Adrenal gland (tissue), 12 donors: Measurements from ENCODE around the gene CCNH. TPM values are rescaled to one million over a fixed set of nuclear protein-coding genes. Genes with fewer than 3 reads are reported as not detected.

Experiments used
- DNase-seq, 7 donors: peaks; one replicate each; pipeline ENCODE4 v3.0.0-alpha.2; 2019 to 2020
- H3K27ac ChIP-seq, 5 donors: fragments of 200-600 bp; sonication (generic) in 4 of 5; 1 replicate in 3 of 5; 2 replicates in 2 of 5; pipeline versions ENCODE4 v1.5.1 to v1.8.0; 2016 to 2020; ENCODE audit warnings: mild to moderate bottlenecking in 1 of 5
- H3K27me3 ChIP-seq: fragments of 200-600 bp; 2 replicates; pipeline ENCODE4 v1.8.0; 2021
- H3K36me3 ChIP-seq, 2 donors: fragments of 200-600 bp; replicated peaks in 1 of 2; 1 replicate in 1 of 2; 2 replicates in 1 of 2; pipeline versions ENCODE4 v1.5.1 to v1.8.0; 2018 to 2022
- H3K4me1 ChIP-seq, 2 donors: fragments of 200-600 bp; replicated peaks in 1 of 2; 1 replicate in 1 of 2; 2 replicates in 1 of 2; pipeline versions ENCODE4 v1.5.1 to v1.8.0; 2018 to 2021
- H3K4me3 ChIP-seq, 4 donors: fragments of 200-600 bp; sonication (generic) in 3 of 4; one replicate each; pipeline ENCODE4 v1.5.1; 2016 to 2018
- H3K9me3 ChIP-seq, 3 donors: fragments of 200-600 bp; sonication (generic) in 1 of 3; replicated peaks in 1 of 3; 1 replicate in 2 of 3; 2 replicates in 1 of 3; pipeline versions ENCODE4 v1.5.1 to v1.8.0; 2016 to 2021
- POLR2A ChIP-seq, 2 donors: fragments of 450-650 bp; IDR thresholded peaks; one replicate each; pipeline ENCODE4 v1.6.1; 2017; ENCODE audit warnings: antibody characterized with exemption in 2 of 2, mild to moderate bottlenecking in 2 of 2, moderate library complexity in 1 of 2
- WGBS, 4 donors: extraction: QIAGEN DNeasy Blood & Tissue Kit in 2 of 4; methylation state at CpG; one replicate each; pipeline versions ENCODE4 v1.1.5 to v1.1.7; 2013 to 2017; 5-methylcytosine and 5-hydroxymethylcytosine counted together
- intact Hi-C, 2 donors: fragments of 100-400 bp; cut with DNase I; formaldehyde crosslinking; loops; one replicate each; pipeline versions ENCODE4 v1.14.1 to v1.15.0; 2022 to 2023
- polyA plus RNA-seq, 3 donors: library from polyadenylated mRNA; stranded (reverse); fragments of 200-250 nt in 2 of 3; fragments of 350-450 nt in 1 of 3; fragmentation: Illumina TruSeq in 1 of 3; extraction: RNeasy Lipid Tissue Mini Kit (QIAGEN cat#74804) in 1 of 3; gene quantifications; one replicate each; pipeline ENCODE4 v1.2.3, GENCODE V29; 2013 to 2014
- total RNA-seq, 9 donors: library from RNA; depleted of rRNA in 4 of 9; stranded (reverse); fragments of >200 nt in 4 of 9; fragments of 120-200 nt in 1 of 9; fragmentation: NEBNext Ultra II Directional in 1 of 9; extraction: Animal tissue kit (Norgen Biotek cat#: 25700) in 1 of 9; gene quantifications; one replicate each; pipeline versions ENCODE4 v1.1.0 to v1.2.4, GENCODE V29; 2013 to 2023
- TF ChIP-seq, protein P1 (sequence below), 6 experiments: fragments of 450-650 bp in 4 of 6; fragments of 200-600 bp in 2 of 6; sonication (generic) in 1 of 6; IDR thresholded peaks; 1 replicate in 5 of 6; 2 replicates in 1 of 6; pipeline versions ENCODE4 v1.5.1 to v1.8.0; 2016 to 2021; ENCODE audit warnings: antibody characterized with exemption in 6 of 6, mild to moderate bottlenecking in 2 of 6, moderate library complexity in 1 of 6
- donor health status: healthy with polysubstance abuse.
- donor health status: Bipolar disorder and iron deficiency.
- donor health status: DM: yes; HTN: yes; CAD: no.
- donor health status: DM: no; HTN: no; CAD: no.
- donor health status: DM: no; HTN: no; CAD: no.
- donor health status: DM: yes; HTN: yes; CAD: no.

CCNH gene
- total and polyA plus RNA-seq, 12 donors: 33.9 to 125 (median 43.6) TPM

DNA sequence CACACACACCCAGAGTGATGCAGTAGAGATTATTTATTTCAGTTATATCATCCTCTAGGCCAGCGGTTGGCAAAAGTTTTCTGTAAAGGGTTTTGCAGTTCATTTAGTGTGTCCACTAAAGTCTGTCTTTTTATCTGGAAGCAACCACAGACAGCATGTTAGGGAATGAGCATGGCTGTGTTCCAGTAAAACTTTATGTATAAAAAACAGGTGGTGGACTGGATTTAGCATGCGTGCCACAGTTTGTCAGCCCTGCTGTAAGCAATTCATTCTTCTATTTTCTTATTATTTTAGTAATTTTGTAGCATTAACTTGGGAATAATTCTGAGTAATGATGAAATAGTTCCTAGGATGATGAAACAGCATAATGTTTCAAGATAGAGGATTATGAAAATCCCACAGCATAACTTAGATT is 51.7 kb downstream of the CCNH start:
- H3K4me3 ChIP-seq: no peak overlapping the region
- H3K36me3 ChIP-seq: peaks cover 0 to 3% of the 10 kb centered on the region in 2 donors
- H3K27ac ChIP-seq: no peak overlapping the region
- 95 to 100% (median 97%) methylated on average over 2 of the region's 2 CpGs for WGBS, 4 donors
- H3K9me3 ChIP-seq: no peaks in the 10 kb centered on the region
- no peak for TF ChIP-seq POLR2A (IDR thresholded peaks at IDR 0.05)
- TF ChIP-seq, protein P1, sequence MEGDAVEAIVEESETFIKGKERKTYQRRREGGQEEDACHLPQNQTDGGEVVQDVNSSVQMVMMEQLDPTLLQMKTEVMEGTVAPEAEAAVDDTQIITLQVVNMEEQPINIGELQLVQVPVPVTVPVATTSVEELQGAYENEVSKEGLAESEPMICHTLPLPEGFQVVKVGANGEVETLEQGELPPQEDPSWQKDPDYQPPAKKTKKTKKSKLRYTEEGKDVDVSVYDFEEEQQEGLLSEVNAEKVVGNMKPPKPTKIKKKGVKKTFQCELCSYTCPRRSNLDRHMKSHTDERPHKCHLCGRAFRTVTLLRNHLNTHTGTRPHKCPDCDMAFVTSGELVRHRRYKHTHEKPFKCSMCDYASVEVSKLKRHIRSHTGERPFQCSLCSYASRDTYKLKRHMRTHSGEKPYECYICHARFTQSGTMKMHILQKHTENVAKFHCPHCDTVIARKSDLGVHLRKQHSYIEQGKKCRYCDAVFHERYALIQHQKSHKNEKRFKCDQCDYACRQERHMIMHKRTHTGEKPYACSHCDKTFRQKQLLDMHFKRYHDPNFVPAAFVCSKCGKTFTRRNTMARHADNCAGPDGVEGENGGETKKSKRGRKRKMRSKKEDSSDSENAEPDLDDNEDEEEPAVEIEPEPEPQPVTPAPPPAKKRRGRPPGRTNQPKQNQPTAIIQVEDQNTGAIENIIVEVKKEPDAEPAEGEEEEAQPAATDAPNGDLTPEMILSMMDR (IDR thresholded peaks at IDR 0.05): no peak
- no peak for DNase-seq
- intact Hi-C loops: no loop called here
- no peaks in the 10 kb centered on the region for H3K27me3 ChIP-seq
- H3K4me1 ChIP-seq: peaks cover 0 to 6% of the 10 kb centered on the region in 2 donors

DNA sequence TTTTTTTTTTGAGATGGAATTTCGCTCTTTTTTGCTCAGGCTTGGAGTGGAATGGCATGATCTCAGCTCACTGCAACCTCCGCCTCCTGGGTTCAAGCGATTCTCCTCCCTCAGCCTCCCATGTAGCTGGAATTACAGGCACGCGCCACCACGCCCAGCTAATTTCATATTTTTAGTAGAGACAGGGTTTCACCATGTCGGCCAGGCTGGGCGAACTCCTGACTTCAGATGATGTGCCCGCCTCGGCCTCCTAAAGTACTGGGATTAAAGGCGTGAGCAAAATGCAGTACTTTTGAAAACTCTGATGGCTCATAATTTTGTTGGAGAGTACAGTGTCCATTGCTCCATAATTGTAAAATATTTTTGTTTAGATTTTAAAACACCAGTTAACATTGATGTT is 52.6 kb downstream of the CCNH start:
- no peak for DNase-seq
- WGBS, 4 donors: 88 to 99% (median 95%) methylated on average over 11 of the region's 11 CpGs
- TF ChIP-seq POLR2A (IDR thresholded peaks at IDR 0.05): no peak
- TF ChIP-seq, protein P1 (IDR thresholded peaks at IDR 0.05): no peak
- Histone ChIP-seq H3K36me3 (peaks cover 0 to 3% of the 10 kb centered on the region in 2 donors), H3K4me1 (peaks cover 0 to 6% of the 10 kb centered on the region in 2 donors), H3K4me3 (no peak overlapping the region), H3K27me3 (no peaks in the 10 kb centered on the region), H3K9me3 (no peaks in the 10 kb centered on the region), H3K27ac (no peak overlapping the region)
- intact Hi-C loops: no loop called here

DNA sequence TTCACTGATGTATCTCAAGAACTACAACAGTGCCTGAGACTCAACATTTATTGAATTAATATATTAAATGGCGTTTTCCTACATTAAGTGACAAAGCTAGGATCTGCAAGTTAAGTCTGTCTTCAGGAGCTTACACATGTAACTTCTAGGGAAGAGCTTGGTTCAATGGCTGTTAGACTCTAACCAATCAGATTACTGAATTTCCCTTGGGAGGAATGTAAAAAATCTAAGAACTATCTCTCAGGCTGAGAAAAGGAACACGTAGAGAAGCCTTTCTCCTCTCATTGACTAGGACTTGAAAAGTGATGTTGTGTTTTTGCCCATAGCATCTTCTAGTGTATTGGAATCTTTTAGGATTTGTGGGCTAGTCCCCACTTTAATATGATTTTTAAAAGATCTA is 53.6 kb downstream of the CCNH start:
- Histone ChIP-seq H3K36me3 (peaks cover 0 to 3% of the 10 kb centered on the region in 2 donors), H3K27ac (no peak overlapping the region), H3K4me3 (no peak overlapping the region), H3K27me3 (no peaks in the 10 kb centered on the region), H3K4me1 (peaks cover 0 to 6% of the 10 kb centered on the region in 2 donors), H3K9me3 (no peaks in the 10 kb centered on the region)
- TF ChIP-seq POLR2A (IDR thresholded peaks at IDR 0.05): no peak
- 91 to 98% (median 95%) methylated on average over 2 of the region's 2 CpGs for WGBS, 4 donors
- intact Hi-C loops: no loop called here
- DNase-seq: no peak

DNA sequence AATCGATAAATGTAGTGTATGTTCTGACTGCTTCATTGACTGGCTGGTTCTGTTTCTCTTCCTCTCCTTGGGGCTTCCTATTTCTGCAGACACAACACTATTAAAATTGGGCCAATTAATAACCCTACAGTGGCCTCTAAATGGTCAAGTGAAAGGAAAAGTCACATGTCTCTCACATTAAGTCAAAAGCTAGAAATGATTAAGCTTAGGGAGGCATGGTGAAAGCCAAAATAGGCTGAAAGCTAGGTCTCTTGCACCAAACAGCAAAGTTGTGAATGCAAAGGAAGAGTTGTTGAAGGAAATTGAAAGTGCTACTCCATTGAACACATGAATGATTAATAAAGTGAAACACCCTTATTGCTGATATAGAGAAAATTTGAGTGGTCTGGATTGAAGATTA is 58.2 kb downstream of the CCNH start:
- DNase-seq: no peak

DNA sequence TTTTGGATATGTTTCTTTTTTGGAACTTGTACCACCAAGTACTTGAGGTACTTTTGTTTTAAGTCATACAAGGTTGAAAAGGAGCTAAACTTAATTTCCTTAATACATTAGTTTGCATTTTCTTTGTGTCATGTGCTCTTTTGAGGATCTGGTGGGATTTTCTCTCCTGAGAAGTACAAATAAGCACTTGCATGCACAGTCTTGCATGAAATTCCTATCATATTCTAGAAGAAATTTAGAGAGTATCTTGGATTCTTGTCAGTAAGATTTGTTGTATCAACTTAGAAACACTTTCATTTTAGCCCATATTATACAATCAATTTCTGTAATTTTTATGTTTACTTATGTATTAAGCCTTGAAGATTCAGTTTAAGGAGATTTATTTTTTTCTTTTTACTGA is 64.9 kb downstream of the CCNH start:
- peaks cover 0 to 4% of the 10 kb centered on the region in 2 donors for H3K36me3 ChIP-seq

More for the DNA sequence above, 58.2 kb downstream of the CCNH start:
- Histone ChIP-seq H3K36me3 (no peaks in the 10 kb centered on the region), H3K9me3 (peaks cover 0 to 7% (median 0%) of the 10 kb centered on the region in 3 donors), H3K27me3 (no peaks in the 10 kb centered on the region), H3K4me3 (no peak overlapping the region), H3K27ac (no peak overlapping the region), H3K4me1 (no peaks in the 10 kb centered on the region)
- WGBS, 4 donors: 94 to 100% (median 97%) methylated on average over 1 of the region's 1 CpG
- TF ChIP-seq, protein P1 (IDR thresholded peaks at IDR 0.05): no peak
- TF ChIP-seq POLR2A (IDR thresholded peaks at IDR 0.05): no peak
- intact Hi-C loops: no loop called here

More for the DNA sequence above, 64.9 kb downstream of the CCNH start:
- no peak for DNase-seq
- Histone ChIP-seq H3K4me1 (peaks cover 0 to 4% of the 10 kb centered on the region in 2 donors), H3K9me3 (peaks cover 0 to 7% (median 0%) of the 10 kb centered on the region in 3 donors), H3K27ac (no peak overlapping the region), H3K4me3 (no peak overlapping the region), H3K27me3 (no peaks in the 10 kb centered on the region)
- intact Hi-C loops: no loop called here
- TF ChIP-seq POLR2A (IDR thresholded peaks at IDR 0.05): no peak
- TF ChIP-seq, protein P1 (IDR thresholded peaks at IDR 0.05): no peak
